HUDEP-2 (cell line): ENCODE results near the gene CD27.
A peak's percentile ranks its signal among the peaks of the same experiment; 100 is the strongest.

ENCODE experiments used
- DNase-seq, 76 experiments: peaks; one replicate each; lab custom pipeline; 2025; ENCODE audit not compliant: unreplicated experiment in 76 of 76; lab: John Stamatoyannopoulos, UW

CD27 gene

GRCh38 chr12:6434205-6435140, 10.3 kb upstream of the CD27 start:
- no peak for DNase-seq

- DNase-seq = no peak
These were observed 8.6 kb upstream of the CD27 start for GRCh38 chr12:6435961-6436715.

- DNase-seq = no peak
These were observed 7.2 kb upstream of the CD27 start for GRCh38 chr12:6437586-6437985.

- DNase-seq = no peak
These were observed 6.4 kb upstream of the CD27 start for GRCh38 chr12:6438345-6438744.

GRCh38 chr12:6440391-6440790, 4.4 kb upstream of the CD27 start:
- DNase-seq = no peak

- DNase-seq = no peak
These were observed 1.9 kb upstream of the CD27 start for GRCh38 chr12:6442836-6443235.

- no peak for DNase-seq
These were observed 1.3 kb upstream of the CD27 start for GRCh38 chr12:6443361-6443983.

- no peak for DNase-seq
These were observed 724 bp upstream of the CD27 start for GRCh38 chr12:6444031-6444430.

- DNase-seq = no peak
These were observed 5.5 kb downstream of the CD27 start for GRCh38 chr12:6450091-6450868.

- peak in 12 of 76 experiments; percentile 9 to 62 (median 42) for DNase-seq
These were observed 6.2 kb downstream of the CD27 start for GRCh38 chr12:6450869-6451347.

GRCh38 chr12:6451348-6452244, 6.8 kb downstream of the CD27 start, which contains the start of gene TAPBPL:
TAPBPL (plus strand) TSS chr12:6452042; CDS start chr12:6452249, 207 bp downstream.
- peak in 58 of 76 experiments; percentile 11 to 86 (median 43) for DNase-seq

GRCh38 chr12:6452245-6452943, 7.6 kb downstream of the CD27 start:
- peak in 24 of 76 experiments; percentile 6 to 85 (median 31) for DNase-seq

- peak in 5 of 76 experiments; percentile 11 to 17 (median 13) for DNase-seq
These were observed 8.3 kb downstream of the CD27 start for GRCh38 chr12:6452944-6453630.

- no peak for DNase-seq
These were observed 12.6 kb downstream of the CD27 start for GRCh38 chr12:6457220-6457945.

- DNase-seq = no peak
These were observed 13.7 kb downstream of the CD27 start for GRCh38 chr12:6458281-6459003.

- DNase-seq = no peak
These were observed 14.2 kb downstream of the CD27 start for GRCh38 chr12:6459004-6459337.
